ENCODE measurements around the gene REPS1.
"Not testable (repeated sequence)": the region's sequence is repeated elsewhere in the genome, so short reads cannot be mapped to it uniquely, and the experiment has no call there.

Gene REPS1

DNA sequence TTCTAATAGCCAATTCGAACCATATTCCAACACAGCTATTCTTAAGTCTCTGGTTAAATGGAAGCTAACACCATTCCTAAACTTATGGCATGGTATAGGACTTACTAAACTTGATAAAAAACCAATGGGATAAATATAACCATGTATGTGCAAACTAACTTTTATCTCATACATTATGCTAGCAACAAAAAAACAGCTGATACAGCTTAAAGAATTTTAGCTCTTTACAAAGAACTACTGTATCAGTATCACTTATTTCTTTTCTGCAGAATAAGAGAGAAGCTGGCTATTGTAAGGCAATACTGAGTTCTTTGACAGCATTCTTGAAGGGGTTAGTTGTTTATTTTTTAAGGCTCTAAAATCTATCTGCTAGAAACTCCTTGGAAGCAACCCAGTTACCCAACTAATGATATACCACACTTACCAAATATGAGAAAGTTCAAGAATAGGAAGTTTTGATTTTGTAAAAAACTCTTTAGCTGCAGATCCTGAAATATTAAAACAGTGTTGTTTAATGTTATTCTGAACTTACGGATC, 44.9 kb downstream of the REPS1 start:
- no peak for DNase-seq (ENCODE audit: low read depth in 4 of 4, low spot score in 1 of 4)

DNA sequence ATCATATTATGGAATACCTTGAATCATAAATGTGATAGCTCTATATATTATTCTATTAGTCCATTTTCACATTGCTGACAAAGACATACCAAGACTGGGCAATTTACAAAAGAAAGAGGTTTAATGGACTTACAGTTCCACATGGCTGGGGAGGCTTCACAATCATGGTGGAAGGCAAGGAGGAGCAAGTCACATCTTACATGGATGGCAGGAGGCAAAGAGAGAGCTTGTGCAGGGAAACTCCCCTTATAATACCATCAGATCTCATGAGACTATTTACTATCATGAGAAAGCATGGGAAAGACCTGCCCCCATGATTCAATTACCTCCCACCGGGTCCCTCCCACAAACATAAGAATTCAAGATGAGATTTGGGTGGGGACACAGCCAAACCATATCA, 51.2 kb downstream of the REPS1 start:
- not testable (repeated sequence) for DNase-seq (ENCODE audit: low read depth in 4 of 4, low spot score in 1 of 4)

DNA sequence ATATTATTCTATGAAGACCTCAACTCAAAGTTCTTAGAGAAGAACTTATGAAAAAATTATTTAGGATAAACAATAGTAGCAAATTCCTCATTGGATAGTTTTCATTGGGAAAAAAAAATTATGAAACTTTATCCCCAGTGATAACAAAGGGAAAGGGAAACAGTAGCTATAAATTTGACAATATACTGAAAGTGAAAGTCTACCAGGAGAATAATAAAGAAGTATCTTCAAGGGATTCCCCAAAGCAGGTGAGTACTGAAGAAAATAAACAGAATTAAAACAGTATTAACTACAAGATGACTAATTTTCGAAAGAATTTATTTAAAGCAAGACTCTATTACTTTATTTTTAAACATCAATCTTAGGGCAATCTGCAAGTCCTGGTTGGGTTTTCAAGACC, 56.4 kb downstream of the REPS1 start:
- DNase-seq (ENCODE audit: low read depth in 4 of 4, low spot score in 1 of 4) = no peak

DNA sequence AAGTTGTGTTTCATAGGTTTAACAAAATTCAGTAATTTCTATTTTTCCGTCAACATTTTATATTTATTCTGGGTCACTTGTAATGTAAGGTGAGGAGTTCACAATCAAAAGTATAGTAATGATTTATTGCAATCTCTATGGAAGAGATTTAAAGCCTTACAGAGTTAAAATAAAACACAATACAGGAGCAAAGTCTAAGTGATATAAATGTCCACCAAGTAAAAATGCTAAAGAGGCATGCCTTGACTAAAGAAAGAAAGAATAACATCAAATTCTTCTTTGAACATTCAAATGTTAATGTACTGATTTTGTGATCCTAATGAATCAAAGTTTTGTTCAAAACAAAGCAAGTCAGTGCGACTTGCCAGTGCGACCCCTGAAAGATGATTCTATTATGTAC, 61.5 kb downstream of the REPS1 start:
- DNase-seq (ENCODE audit: low read depth in 4 of 4, low spot score in 1 of 4) = no peak

DNA sequence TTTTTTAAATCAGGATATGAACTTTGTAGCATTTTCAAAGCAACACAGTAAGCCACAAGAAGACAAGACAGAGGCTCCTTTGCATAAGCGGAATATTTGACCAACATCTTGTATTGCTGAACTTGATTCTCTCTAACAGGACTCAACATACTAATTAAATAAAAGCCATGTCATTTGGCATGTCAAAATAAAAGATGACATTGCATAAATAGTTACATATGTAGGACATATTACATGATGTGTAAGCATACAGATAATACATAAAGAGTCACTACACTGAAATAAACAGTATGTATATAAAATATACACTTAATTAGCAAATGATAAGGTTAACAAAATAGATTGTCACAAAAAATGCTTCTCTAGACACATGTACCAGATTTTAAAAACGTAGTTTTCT, 62.2 kb downstream of the REPS1 start:
- no peak for DNase-seq (ENCODE audit: low read depth in 4 of 4, low spot score in 1 of 4)

DNA sequence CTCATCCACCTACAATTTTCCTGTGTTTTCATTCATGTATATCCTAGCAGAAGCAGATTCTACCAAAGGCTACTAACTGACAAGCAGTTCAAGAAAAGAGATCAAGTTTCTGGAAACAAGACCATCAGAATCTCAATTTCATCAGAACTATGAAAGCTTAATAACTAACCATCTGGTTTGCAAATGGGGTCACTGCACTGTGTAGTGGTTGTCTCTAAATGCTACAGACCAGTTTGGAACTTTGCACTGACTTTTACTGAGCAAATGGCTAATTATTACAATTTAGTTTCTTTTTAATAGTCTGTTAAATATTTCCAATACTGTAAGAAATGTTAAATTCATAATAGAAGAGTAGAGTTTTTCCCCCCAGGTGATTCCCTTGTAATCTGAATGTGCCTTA, 64.5 kb downstream of the REPS1 start:
- no peak for DNase-seq (ENCODE audit: low read depth in 4 of 4, low spot score in 1 of 4)

DNA sequence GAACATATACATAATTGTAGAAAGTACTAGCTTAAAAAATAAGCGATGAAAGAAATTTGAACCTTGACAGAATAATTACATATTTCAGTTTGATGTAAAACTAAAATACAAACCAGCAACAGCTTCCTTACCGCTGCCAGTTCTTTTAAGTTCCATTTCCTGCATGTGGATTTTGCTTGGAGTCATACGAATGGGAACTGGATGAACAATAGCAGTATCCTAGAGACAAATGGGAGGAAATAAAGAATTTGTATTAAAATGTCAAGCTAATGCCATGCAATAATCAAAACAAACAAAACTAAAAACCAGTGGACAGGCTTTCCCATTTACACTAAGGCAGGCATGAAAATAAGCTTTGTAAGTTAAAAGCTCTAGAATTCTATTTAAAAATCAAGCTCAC, 67.1 kb downstream of the REPS1 start:
- no peak for DNase-seq (ENCODE audit: low read depth in 4 of 4, low spot score in 1 of 4)

DNA sequence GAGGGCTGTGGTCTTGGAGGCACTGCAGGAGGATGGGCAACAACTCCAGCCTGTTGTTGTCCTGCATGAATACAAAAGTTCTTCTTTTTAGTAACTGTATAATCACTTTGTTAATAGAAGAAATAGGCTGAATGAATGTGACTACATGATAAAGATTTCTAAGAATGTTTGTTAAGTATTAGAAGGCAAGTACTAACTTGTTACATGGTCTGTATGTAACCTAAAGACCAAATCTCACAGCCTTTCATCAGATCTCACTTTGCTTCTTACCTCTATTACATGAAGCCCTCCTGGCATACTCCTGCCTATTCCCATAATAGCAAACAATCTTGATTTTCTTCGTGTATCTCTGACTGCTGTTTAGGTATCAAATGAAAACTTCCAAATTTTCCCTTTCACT, 73.4 kb downstream of the REPS1 start:
- DNase-seq (ENCODE audit: low read depth in 4 of 4, low spot score in 1 of 4) = no peak

DNA sequence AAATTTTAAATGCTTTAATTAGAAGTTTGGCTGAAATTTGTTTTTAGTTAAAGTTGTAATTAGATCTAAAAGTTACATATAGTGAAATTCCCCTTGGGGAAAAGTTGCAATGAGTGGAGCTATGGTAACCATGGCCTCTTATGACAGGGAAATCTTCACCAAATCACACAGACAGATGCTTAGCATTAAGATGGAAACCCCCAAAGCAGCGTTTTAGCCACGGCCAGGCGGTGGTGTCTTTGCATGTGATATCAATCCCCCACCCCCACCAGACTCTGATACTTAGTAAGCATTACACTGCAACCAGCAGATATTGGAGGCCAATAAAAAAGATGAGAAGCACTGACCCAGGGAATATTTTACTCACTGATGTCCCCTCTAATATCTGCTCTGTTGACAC, 75.7 kb downstream of the REPS1 start:
- no peak for DNase-seq (ENCODE audit: low read depth in 4 of 4, low spot score in 1 of 4)

DNA sequence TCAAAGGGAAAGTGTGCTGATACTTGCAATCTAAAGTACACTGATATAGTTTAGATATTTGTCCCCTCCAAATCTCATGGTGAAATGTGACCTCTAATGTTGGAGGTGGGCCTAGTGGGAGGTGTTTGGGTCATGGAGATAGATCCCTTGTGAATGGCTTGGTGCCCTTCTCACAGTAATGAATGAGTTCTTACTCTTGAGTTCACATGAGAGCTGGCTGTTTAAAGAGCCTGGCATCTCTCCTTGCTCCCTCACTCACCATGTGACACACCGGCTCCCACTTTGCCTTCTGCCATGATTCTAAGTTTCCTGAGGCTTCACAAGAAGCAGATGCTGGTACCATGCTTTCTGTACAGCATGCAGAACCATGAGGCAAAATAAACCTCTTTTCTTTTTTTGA, 78.1 kb downstream of the REPS1 start:
- no peak for DNase-seq (ENCODE audit: low read depth in 4 of 4, low spot score in 1 of 4)

DNA sequence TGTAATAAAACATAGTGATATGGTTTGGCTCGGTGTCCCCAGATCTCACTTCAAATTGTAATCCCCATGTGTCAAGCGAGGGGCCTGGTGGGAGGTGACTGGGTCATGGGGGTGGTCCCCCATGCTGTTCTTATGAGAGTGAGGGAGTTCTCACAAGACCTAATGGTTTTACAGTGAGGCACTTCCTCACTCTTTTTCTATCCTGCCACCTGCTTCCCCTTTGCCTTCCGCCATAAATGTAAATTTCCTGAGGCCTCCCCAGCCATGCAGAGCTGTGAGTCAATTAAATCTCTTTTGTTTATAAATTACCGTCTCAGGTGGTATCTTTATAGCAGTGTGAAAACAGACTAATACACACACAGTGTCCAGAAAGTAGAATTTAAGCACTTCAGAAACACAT, 78.5 kb downstream of the REPS1 start:
- no peak for DNase-seq (ENCODE audit: low read depth in 4 of 4, low spot score in 1 of 4)

DNA sequence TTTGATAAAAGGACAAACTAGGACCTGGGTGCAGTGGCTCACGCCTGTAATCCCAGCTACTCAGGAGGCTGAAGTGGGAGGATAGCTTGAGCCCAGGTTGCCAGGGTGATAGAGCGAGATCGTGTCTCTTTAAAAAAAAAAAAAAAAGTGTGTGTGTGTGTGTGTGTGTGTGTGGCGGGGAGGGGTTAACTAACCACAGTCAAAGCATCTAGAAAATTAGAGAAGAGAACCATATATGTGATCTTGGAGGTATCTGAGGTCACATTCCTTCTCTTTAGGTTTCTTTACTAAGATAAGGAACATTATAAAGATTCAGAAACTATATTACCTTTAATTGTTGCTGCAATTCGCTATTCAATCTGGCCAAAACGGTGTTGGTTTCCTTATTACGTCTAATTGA, 80.9 kb downstream of the REPS1 start:
- DNase-seq (ENCODE audit: low read depth in 4 of 4, low spot score in 1 of 4) = no peak

DNA sequence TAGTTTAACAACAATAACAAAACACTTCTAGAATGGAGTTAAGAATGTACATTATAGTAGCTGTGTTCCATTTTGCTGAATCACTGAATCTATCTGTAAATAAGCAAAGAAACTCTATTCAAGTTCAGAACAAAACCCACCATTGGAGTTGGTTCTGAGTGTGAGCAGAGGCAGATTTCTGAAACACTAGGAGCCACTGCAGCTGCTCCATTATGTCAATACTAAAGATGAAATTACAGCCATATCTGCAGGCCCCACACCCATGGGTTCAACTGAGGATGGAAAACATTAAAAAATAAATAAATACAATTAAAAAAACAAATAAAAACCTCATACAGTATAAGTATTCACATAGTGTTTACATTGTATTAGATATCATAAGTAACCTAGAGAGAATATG, 91.0 kb downstream of the REPS1 start:
- DNase-seq (ENCODE audit: low read depth in 4 of 4, low spot score in 1 of 4) = no peak

DNA sequence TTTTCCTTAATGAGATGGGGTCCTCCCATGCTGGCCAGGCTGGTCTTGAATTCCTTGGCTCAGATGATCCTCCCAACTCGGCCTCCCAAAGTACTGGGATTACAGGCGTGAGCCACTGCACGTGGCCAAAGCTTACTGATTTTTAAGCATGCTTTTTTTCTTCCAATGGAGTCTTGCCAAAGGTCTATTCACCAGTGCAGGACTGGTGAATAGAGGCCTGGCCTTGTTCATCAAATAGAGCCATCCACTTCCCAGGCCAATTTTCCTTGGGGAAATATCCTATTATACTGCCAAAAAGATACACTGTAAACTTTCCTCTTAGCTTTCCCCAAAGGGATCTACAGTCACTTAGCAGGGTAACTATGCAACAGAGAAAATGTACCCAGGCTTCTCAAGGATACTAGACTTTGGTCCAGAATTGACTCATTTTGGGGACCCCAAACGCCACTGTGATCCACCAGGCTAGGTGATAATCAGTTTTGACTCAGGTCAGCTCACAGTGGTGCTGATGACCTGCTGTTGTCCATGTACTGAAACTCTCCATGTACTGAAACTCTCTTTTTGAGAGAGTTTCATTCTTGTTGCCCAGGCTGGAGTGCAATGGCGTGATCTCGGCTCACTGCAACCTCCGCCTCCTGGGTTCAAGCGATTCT, 91.8 kb downstream of the REPS1 start:
- DNase-seq (ENCODE audit: low read depth in 4 of 4, low spot score in 1 of 4) = no peak

DNA sequence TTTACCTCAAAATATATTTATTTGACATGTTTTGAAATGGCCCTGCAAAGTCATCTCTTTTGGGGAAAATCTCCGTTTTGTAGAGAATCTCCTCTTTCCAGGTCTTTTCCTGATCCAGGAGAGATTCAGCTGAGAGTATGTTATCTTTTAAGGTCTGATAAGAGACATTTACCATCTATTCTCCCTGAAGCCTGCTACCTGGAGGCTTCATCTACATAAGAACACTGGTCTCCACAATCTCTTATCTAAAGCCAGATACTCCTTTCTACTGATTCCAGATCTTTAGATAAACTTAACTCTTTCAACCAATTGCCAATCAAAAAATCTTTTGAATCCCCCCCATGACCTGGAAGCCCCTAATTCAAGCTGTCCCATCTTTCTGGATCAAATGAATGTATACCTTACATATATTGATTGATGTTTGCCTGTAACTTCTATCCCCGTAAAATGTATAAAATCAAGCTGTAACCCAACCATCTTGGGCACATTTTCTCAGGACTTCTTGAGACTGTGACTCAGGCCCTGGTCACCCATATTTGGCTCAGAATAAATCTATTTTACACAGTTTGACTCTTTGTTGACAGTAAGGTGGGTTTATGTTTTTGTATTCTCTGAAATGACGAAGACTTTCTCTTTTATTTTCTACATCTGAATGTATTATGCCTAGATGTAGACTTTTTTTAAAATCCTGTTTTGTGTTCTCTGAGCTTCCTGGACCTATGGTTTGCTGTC, 96.6 kb downstream of the REPS1 start:
- no peak for DNase-seq (ENCODE audit: low read depth in 4 of 4, low spot score in 1 of 4)

DNA sequence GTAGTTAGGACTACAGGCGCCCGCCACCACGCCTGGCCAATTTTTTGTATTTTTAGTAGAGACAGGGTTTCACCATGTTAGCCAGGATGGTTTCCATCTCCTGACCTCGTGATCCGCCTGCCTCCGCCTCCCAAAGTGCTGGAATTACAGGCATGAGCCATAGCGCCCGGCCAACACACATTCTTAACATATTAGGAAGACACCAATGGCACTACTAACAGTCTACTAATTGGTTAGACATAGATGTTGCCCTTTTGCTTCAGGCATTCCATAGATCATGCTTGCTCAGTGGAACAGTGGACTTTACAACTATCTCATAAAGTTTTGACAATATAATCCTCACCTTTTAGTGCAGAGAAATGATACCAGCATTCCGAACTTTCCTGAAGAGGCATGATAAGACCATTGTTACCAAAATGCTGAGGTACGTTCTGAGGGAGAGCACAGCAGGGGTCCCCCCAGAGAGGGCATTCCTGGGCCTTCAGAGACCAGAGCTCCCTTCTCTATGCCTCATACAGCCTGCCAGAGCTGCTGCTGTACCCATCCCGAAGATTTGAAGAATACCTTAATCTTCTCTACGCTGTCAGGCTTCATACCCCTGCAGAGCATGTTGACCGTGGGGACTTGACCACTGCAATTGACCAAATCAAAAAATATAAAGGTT, 102.8 kb downstream of the REPS1 start:
- DNase-seq (ENCODE audit: low read depth in 4 of 4, low spot score in 1 of 4) = no peak

DNA sequence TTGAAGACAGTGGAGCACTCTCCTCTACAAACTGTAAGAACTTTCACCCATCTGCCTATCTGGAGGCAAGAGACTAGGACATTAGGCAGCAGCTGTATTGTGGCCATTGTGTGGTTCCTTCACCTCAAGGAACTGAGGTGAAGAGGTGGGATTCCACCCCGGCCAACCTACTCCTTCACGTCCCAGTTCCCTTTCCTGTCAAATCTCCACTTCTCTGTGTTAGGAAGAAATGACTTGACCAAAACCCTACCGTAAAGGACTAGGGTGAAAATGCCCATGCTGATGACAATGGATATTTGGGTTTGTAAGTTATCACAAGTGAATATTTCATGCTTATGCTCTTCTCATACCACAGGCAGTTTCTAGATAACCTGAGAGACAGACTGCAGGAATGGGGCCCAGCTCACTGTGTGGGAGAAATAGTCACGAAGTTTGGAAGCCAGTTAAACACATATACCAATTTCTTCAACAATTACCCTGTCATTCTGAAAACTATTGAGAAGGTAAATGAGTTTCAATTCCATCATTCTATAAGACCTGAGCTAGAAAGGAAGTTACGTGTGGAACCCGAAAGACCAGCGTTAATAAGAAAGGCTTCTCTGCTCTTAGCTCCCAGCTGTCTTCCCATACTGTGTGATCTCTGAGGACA, 105.6 kb downstream of the REPS1 start:
- DNase-seq (ENCODE audit: low read depth in 4 of 4, low spot score in 1 of 4) = no peak

DNA sequence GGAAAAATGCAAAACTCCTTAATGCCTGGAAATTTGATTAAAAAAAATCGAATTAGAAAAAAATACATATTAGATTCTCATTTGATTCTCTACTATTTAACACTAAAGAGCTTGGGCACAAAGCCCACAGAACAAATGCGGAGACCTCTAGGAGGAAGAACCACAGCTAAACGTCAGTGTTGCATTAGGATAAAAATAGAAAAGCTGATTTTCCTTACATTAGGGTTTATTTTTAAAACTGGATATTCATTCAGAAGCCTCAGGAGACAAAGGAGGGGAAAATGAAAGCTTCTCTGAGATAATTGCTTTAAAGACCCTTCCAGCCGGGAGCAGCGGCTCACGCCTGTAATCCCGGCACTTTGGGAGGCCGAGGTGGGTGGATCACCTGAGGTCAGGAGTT, 114.9 kb downstream of the REPS1 start:
- no peak for DNase-seq (ENCODE audit: low read depth in 4 of 4, low spot score in 1 of 4)

DNA sequence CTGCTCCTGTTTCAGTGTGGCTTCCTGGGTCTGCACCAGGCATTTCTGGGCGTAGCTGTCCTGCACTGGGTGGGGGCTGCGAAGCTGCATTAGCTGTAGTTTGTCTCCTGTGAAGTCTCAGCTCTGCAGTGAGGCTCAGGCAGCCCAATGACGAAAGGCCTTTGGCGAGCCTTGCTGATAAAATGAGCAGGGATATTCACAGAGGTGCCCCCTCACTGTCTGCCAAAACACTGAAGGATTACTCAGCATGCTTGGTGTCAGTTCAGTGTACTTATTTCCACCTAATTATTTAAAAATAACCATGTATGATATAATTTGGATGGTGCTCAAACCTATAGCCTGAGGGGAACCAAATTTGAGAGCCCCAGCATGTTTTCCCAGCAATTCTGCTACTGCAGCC, 118.7 kb downstream of the REPS1 start:
- DNase-seq (ENCODE audit: low read depth in 4 of 4, low spot score in 1 of 4) = no peak

DNA sequence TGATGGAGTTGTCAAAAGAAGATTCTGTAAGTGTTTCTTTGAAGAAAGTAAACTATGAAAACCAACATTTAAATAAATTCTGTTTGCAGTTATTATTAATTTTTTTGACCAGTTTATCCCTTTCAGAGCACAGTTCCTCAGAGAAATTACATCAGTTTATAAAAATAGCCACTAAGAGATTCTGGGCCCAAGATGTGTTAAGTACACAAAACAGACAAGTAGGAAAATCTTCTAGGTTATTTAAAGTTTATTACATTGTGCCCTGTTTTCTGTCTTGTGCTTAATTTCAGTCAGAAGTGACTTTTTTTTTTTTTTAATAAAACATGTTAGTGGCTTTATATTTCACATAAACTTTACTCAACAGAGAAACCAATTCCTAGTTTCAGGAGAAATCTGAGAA, 119.9 kb downstream of the REPS1 start:
- DNase-seq (ENCODE audit: low read depth in 4 of 4, low spot score in 1 of 4) = no peak

DNA sequence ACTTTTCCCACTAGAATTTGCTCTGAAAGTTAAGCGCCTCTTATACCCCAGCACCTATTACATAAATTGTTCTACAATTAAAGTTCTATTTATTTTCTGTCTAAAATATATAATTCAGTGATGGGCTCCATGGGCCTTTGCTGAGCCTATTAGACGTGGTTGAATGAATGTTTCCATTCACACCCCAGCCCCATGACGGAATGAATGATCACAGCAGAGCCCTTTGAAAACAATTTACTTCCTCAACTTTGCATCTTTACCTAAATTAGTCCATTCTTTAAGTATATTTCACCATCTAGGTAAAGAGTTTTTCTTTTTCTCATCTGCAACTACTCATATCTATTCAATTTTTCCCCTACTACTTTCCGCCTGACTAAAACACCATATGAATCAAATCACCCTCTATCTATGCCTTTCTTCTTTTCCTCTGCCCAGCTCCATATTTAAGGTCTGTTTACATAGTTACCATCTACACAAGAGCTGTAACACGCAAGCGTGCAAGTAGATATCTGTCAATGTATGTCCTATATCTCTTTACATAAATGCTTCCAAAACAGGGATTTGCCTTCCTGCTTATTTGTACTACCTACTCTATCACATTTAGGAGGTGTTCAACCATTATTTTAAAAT, 122.5 kb downstream of the REPS1 start:
- no peak for DNase-seq (ENCODE audit: low read depth in 4 of 4, low spot score in 1 of 4)

Measured in stimulated activated CD4-positive, alpha-beta T cell treated with anti-CD3 and anti-CD28 coated beads, Interleukin-1b, Interleukin-23, amount 100 ng/mL, for 24 hours (primary cell).